ENCODE results near the gene PYGO2. TPM values are rescaled to one million over a fixed set of nuclear protein-coding genes. Genes with fewer than 3 reads are reported as not detected.

PYGO2 gene
- total RNA-seq, 4 donors from 2014 or later, result 14.4 to 18.8 (median 17.5) TPM

DNA sequence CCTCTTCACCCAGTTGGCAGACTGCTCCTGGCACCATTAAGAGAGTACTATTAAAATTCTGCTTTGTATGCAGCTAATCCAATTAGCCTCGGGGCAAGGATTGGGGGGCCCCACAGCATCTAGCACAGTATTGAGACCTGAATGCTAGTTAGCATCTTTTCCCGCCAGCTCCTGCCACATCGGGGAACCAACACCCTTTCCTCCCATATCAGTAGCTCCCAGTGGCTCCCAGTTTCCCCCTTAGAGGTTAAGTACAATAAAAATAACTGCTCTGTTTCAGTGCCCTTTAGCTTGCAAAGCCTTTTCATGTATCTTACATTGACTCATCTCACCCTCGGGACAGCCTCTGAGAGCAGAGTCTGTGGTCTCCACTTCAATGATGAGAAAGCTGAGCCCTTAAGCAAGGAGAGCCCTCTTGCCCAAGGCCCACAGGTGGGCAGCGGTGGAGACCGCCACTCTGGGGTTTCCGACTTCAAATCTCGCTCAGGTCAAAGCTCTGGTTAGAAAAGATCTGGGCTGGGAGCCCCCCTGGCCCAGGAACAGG is 20.9 kb downstream of the PYGO2 start:
- Histone ChIP-seq H3K27ac (peak overlapping the region; percentile 13 to 98 (median 89)), H3K36me3 (peaks cover 0 to 15% (median 6%) of the 10 kb centered on the region in 3 donors), H3K27me3 (no peaks in the 10 kb centered on the region), H3K4me3 (no peak overlapping the region), H3K4me1 (peaks cover 64 to 85% (median 67%) of the 10 kb centered on the region in 3 donors), H3K9me3 (no peaks in the 10 kb centered on the region)
- no peak for TF ChIP-seq POLR2A (IDR thresholded peaks at IDR 0.05)
- TF ChIP-seq, protein P1, sequence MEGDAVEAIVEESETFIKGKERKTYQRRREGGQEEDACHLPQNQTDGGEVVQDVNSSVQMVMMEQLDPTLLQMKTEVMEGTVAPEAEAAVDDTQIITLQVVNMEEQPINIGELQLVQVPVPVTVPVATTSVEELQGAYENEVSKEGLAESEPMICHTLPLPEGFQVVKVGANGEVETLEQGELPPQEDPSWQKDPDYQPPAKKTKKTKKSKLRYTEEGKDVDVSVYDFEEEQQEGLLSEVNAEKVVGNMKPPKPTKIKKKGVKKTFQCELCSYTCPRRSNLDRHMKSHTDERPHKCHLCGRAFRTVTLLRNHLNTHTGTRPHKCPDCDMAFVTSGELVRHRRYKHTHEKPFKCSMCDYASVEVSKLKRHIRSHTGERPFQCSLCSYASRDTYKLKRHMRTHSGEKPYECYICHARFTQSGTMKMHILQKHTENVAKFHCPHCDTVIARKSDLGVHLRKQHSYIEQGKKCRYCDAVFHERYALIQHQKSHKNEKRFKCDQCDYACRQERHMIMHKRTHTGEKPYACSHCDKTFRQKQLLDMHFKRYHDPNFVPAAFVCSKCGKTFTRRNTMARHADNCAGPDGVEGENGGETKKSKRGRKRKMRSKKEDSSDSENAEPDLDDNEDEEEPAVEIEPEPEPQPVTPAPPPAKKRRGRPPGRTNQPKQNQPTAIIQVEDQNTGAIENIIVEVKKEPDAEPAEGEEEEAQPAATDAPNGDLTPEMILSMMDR (IDR thresholded peaks at IDR 0.05), result no peak
- intact Hi-C loops (cut with DNase I), result no loop called here
- no peak for DNase-seq
- WGBS, 2 donors, result 24 to 54% methylated on average over 4 to 6 of the region's 8 CpGs

DNA sequence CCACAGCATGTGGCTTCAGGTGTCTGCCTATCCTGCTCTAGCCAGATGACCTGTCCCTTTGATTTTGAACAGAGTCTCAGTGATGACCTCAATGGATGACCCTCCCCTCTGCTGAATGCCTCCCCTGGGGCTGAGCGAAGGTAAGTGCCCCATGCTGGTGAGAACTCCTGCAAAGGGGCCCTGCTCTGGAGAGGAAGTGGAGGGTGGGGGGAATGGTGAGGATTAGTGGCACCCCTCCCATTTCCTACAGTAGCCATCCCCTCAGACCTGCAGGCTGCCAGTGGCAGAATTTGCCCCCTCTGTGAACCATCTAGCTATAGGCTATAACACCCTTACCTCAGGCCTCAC is 21.4 kb downstream of the PYGO2 start:
- H3K27ac ChIP-seq, result peak overlapping the region in 3 of 4 donors; percentile 81 to 98 (median 97)

DNA sequence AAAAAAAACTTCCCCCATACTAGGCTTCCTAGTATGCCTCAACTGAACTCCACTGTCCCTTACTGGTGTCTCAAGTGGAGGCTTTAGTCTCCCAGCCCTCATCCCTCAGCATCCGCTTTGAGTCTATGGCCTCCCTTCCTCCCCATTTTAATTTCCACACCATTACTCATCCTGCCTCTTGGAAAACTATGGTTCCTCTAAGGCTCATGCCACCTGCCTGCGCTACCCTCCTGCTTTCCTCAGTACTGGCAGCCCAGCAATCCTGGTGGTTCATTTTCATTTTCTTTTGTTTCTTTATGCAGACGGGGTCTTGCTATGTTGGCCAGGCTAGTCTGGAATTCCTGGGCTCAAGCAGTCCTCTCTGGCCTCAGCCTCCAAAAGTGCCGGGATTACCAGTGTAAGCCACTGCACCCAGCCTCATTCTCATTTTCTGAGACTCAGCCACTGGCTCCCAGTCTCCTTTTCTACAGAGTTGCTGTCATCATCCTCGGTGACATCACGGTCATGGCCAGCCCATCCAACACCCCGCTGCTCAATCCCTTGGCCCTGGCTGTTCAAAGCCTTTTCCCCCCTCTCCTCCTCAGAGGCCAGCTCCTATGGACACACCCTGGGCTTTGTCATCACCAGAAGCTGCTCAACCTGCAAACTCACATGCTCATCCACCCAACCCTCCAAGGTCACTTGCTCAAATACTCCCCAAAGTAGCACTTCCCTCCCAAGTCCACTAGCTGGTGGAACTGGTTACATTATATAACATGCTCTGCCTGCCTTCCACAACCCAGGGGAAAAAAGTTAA is 22.8 kb downstream of the PYGO2 start:
- WGBS, 2 donors, result 80 to 91% methylated on average over 7 of the region's 7 CpGs
- Histone ChIP-seq H3K36me3 (no peaks in the 10 kb centered on the region), H3K27me3 (no peaks in the 10 kb centered on the region), H3K4me3 (no peak overlapping the region), H3K27ac (peak overlapping the region; percentile 97 to 99 (median 98)), H3K9me3 (no peaks in the 10 kb centered on the region), H3K4me1 (peaks cover 64 to 83% (median 67%) of the 10 kb centered on the region in 3 donors)
- intact Hi-C loops (cut with DNase I), result no loop called here
- DNase-seq, result no peak
- TF ChIP-seq, protein P1 (IDR thresholded peaks at IDR 0.05), result peak in 2 of 6 experiments; percentile 37 to 39
- peak in 1 of 4 donors; percentile 14 for TF ChIP-seq POLR2A (IDR thresholded peaks at IDR 0.05)

More for the DNA sequence above, 21.4 kb downstream of the PYGO2 start:
- DNase-seq, result no peak
- peaks cover 0 to 10% (median 3%) of the 10 kb centered on the region in 3 donors for H3K36me3 ChIP-seq
- H3K4me1 ChIP-seq, result peaks cover 69 to 90% (median 73%) of the 10 kb centered on the region in 3 donors
- WGBS, 2 donors, result 100% methylated on average over 1 of the region's 1 CpG
- no peaks in the 10 kb centered on the region for H3K9me3 ChIP-seq
- TF ChIP-seq POLR2A (IDR thresholded peaks at IDR 0.05), result no peak
- TF ChIP-seq, protein P1 (IDR thresholded peaks at IDR 0.05), result no peak
- H3K27me3 ChIP-seq, result no peaks in the 10 kb centered on the region
- intact Hi-C loops (cut with DNase I), result no loop called here
- no peak overlapping the region for H3K4me3 ChIP-seq

DNA sequence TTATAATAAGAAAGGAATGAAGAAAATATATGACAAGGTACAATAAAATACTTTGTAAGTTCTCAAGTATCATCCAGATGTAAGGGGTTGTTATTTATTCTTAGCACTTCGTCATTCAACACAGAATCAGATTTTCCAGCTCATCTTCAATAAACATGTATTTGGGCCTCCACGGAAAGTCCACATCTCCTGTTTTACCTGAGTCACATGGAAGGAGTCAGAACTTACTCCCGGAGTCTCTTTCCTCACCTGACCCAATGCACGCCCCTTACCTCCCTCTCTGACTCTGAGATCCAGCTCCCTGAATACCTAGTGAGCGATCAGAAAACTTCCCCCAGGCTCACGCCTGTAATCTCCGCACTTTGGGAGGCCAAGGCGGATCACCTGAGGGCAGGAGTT is 23.6 kb downstream of the PYGO2 start:
- Histone ChIP-seq H3K9me3 (no peaks in the 10 kb centered on the region), H3K4me3 (peak overlapping the region in 3 of 4 donors; percentile 65 to 75 (median 71)), H3K4me1 (peaks cover 56 to 77% (median 58%) of the 10 kb centered on the region in 3 donors), H3K27me3 (no peaks in the 10 kb centered on the region), H3K36me3 (no peaks in the 10 kb centered on the region), H3K27ac (peak overlapping the region; percentile 97 to 99 (median 98))
- TF ChIP-seq, protein P1 (IDR thresholded peaks at IDR 0.05), result no peak
- TF ChIP-seq POLR2A (IDR thresholded peaks at IDR 0.05), result no peak
- 35 to 54% methylated on average over 3 to 6 of the region's 8 CpGs for WGBS, 2 donors
- DNase-seq, result no peak
- intact Hi-C loops (cut with DNase I), result no loop called here
